Neuronal stem cell (in vitro differentiated cells): ENCODE results near the gene SLC5A3.

Experiments used
- DNase-seq: peaks from one replicate; pipeline ENCODE4 v3.0.0-alpha.2; 2013; ENCODE audit warnings: low spot score
- H2AFZ ChIP-seq: one replicate; pipeline ENCODE4 v1.6.1; 2013; ENCODE audit warnings: mild to moderate bottlenecking, low read length, inconsistent platforms
- H2AK5ac ChIP-seq: 2 replicates; pipeline ENCODE4 v1.6.1; 2013; ENCODE audit warnings: low read depth, mild to moderate bottlenecking, inconsistent platforms, low read length, moderate library complexity, mixed read lengths
- H2BK120ac ChIP-seq: 2 replicates; pipeline ENCODE4 v1.6.1; 2013; ENCODE audit warnings: low read depth, mild to moderate bottlenecking, inconsistent platforms, low read length, moderate library complexity, mixed read lengths
- H2BK12ac ChIP-seq: one replicate; pipeline ENCODE4 v1.6.1; 2013; ENCODE audit warnings: low read length, inconsistent platforms
- H2BK15ac ChIP-seq: 2 replicates; pipeline ENCODE4 v1.6.1; 2013; ENCODE audit warnings: mild to moderate bottlenecking, low read length, inconsistent platforms, mixed read lengths
- H2BK5ac ChIP-seq: one replicate; pipeline ENCODE4 v1.6.1; 2013; ENCODE audit warnings: inconsistent platforms, mild to moderate bottlenecking, low read length, moderate library complexity
- H3K14ac ChIP-seq: one replicate; pipeline ENCODE4 v1.6.1; 2013; ENCODE audit warnings: low read length, inconsistent platforms
- H3K18ac ChIP-seq: 2 replicates; pipeline ENCODE4 v1.6.1; 2013; ENCODE audit warnings: low read length, inconsistent platforms
- H3K23ac ChIP-seq: 2 replicates; pipeline ENCODE4 v1.6.1; 2013; ENCODE audit warnings: low read depth, mild to moderate bottlenecking, mixed read lengths, low read length, inconsistent platforms; ENCODE audit not compliant: poor library complexity
- H3K27ac ChIP-seq: replicated peaks from 3 replicates; pipeline ENCODE4 v1.5.1; 2013; ENCODE audit warnings: low read length, inconsistent platforms
- H3K27me3 ChIP-seq, 3 experiments: 2 replicates each; pipeline ENCODE4 v1.6.1; 2013; ENCODE audit warnings: low read length in 3 of 3, mild to moderate bottlenecking in 2 of 3, inconsistent platforms in 1 of 3, low read depth in 1 of 3, mixed read lengths in 1 of 3, moderate library complexity in 1 of 3; ENCODE audit not compliant: control insufficient read depth in 3 of 3, insufficient read depth in 3 of 3
- H3K36me3 ChIP-seq, 2 donors: replicated peaks in 1 of 2; 2 replicates each; pipeline ENCODE4 v1.6.1; 2013; ENCODE audit warnings: low read length in 2 of 2; ENCODE audit not compliant: control insufficient read depth in 2 of 2, insufficient read depth in 2 of 2
- H3K4ac ChIP-seq: 2 replicates; pipeline ENCODE4 v1.6.1; 2013; ENCODE audit warnings: inconsistent platforms, mild to moderate bottlenecking, low read length, moderate library complexity
- H3K4me1 ChIP-seq, 2 donors: 1 replicate in 1 of 2; 2 replicates in 1 of 2; pipeline ENCODE4 v1.6.1; 2013; ENCODE audit warnings: low read length in 2 of 2, low read depth in 1 of 2; ENCODE audit not compliant: control insufficient read depth in 2 of 2, insufficient read depth in 1 of 2
- H3K4me2 ChIP-seq: one replicate; pipeline ENCODE4 v1.6.1; 2013; ENCODE audit warnings: mild to moderate bottlenecking, low read length, inconsistent platforms; ENCODE audit not compliant: insufficient read depth, poor library complexity, severe bottlenecking
- H3K4me3 ChIP-seq, 2 donors: 2 replicates each; pipeline ENCODE4 v1.5.1; 2013; ENCODE audit warnings: low read length in 2 of 2, mild to moderate bottlenecking in 2 of 2, inconsistent platforms in 1 of 2, moderate library complexity in 1 of 2
- H3K79me1 ChIP-seq: one replicate; pipeline ENCODE4 v1.6.1; 2013; ENCODE audit warnings: low read depth, mild to moderate bottlenecking, inconsistent platforms, low read length, moderate library complexity
- H3K9ac ChIP-seq: one replicate; pipeline ENCODE4 v1.6.1; 2013; ENCODE audit warnings: mild to moderate bottlenecking, low read depth, low read length, inconsistent platforms; ENCODE audit not compliant: poor library complexity
- H3K9me3 ChIP-seq, 2 donors: replicated peaks in 1 of 2; 2 replicates each; pipeline versions ENCODE3 to v1.6.1; 2013; ENCODE audit warnings: low read length in 2 of 2, mild to moderate bottlenecking in 2 of 2, inconsistent platforms in 1 of 2, low read depth in 1 of 2, mixed read lengths in 1 of 2, moderate library complexity in 1 of 2; ENCODE audit not compliant: control insufficient read depth in 2 of 2, insufficient read depth in 1 of 2
- H4K8ac ChIP-seq: one replicate; pipeline ENCODE4 v1.6.1; 2013; ENCODE audit warnings: low read depth, mild to moderate bottlenecking, inconsistent platforms, low read length, moderate library complexity
- H4K91ac ChIP-seq: one replicate; pipeline ENCODE4 v1.6.1; 2013; ENCODE audit warnings: low read length, low read depth, mild to moderate bottlenecking, inconsistent platforms; ENCODE audit not compliant: poor library complexity
- WGBS, 2 donors: extraction: QIAGEN DNeasy Blood & Tissue Kit; methylation state at CpG; one replicate each; pipeline ENCODE4 v1.1.7; 2013; ENCODE audit warnings: missing lambda C conversion rate in 2 of 2, mixed read lengths in 1 of 2; ENCODE audit not compliant: insufficient read length in 2 of 2, insufficient replicate concordance in 1 of 2; ENCODE audit errors: extremely low coverage in 2 of 2; 5-methylcytosine and 5-hydroxymethylcytosine counted together

SLC5A3 gene

GRCh38 chr21:34035619-34036354, 37.6 kb upstream of the SLC5A3 start:
- no peak overlapping the region for H3K18ac ChIP-seq
- peaks cover 3 to 8% of the 10 kb centered on the region in 2 donors for H3K4me1 ChIP-seq
- no peaks in the 10 kb centered on the region for H3K36me3 ChIP-seq
- H2BK5ac ChIP-seq: no peak overlapping the region
- no peak overlapping the region for H3K4me2 ChIP-seq
- no peak overlapping the region for H3K23ac ChIP-seq
- no peak overlapping the region for H3K14ac ChIP-seq
- H2BK120ac ChIP-seq: no peak overlapping the region
- DNase-seq: no peak
- H3K79me1 ChIP-seq: no peaks in the 10 kb centered on the region
- no peak overlapping the region for H2BK15ac ChIP-seq
- no peaks in the 10 kb centered on the region for H3K27me3 ChIP-seq
- no peaks in the 10 kb centered on the region for H3K9me3 ChIP-seq
- no peak overlapping the region for H2AFZ ChIP-seq
- no peak overlapping the region for H3K27ac ChIP-seq
- H4K8ac ChIP-seq: no peak overlapping the region
- no peak overlapping the region for H3K9ac ChIP-seq
- no peak overlapping the region for H3K4ac ChIP-seq
- no peak overlapping the region for H2AK5ac ChIP-seq
- H2BK12ac ChIP-seq: no peak overlapping the region
- H3K4me3 ChIP-seq: no peak overlapping the region
- no CpG with 5 or more reads among the region's 8 CpGs for WGBS, 2 donors
- H4K91ac ChIP-seq: no peak overlapping the region

- H3K27ac ChIP-seq: no peak overlapping the region
- H2AFZ ChIP-seq: no peak overlapping the region
- no peaks in the 10 kb centered on the region for H3K79me1 ChIP-seq
- H3K27me3 ChIP-seq: no peaks in the 10 kb centered on the region
- H2BK5ac ChIP-seq: no peak overlapping the region
- H2BK12ac ChIP-seq: no peak overlapping the region
- H2BK120ac ChIP-seq: no peak overlapping the region
- H4K91ac ChIP-seq: no peak overlapping the region
- H3K4ac ChIP-seq: no peak overlapping the region
- no peak for DNase-seq
- no peak overlapping the region for H3K23ac ChIP-seq
- no peak overlapping the region for H3K9ac ChIP-seq
- H3K9me3 ChIP-seq: no peaks in the 10 kb centered on the region
- no peak overlapping the region for H2BK15ac ChIP-seq
- no peak overlapping the region for H3K4me2 ChIP-seq
- H4K8ac ChIP-seq: no peak overlapping the region
- no CpG with 5 or more reads among the region's 11 CpGs for WGBS, 2 donors
- H3K4me1 ChIP-seq: peaks cover 3 to 8% of the 10 kb centered on the region in 2 donors
- no peak overlapping the region for H3K18ac ChIP-seq
- H3K4me3 ChIP-seq: no peak overlapping the region
- H3K14ac ChIP-seq: no peak overlapping the region
- H3K36me3 ChIP-seq: no peaks in the 10 kb centered on the region
- H2AK5ac ChIP-seq: no peak overlapping the region
Observed at GRCh38 chr21:34037009-34037795, 36.2 kb upstream of the SLC5A3 start.

GRCh38 chr21:34039678-34040382, 33.5 kb upstream of the SLC5A3 start:
- Histone ChIP-seq H3K9me3 (no peaks in the 10 kb centered on the region), H3K4ac (no peak overlapping the region), H4K8ac (no peak overlapping the region), H3K4me1 (peaks cover 0 to 6% of the 10 kb centered on the region in 2 donors), H3K18ac (no peak overlapping the region), H3K36me3 (no peaks in the 10 kb centered on the region), H3K4me3 (no peak overlapping the region), H3K4me2 (no peak overlapping the region), H3K27me3 (peaks cover 0 to 3% (median 0%) of the 10 kb centered on the region in 3 experiments), H3K14ac (no peak overlapping the region), H3K9ac (no peak overlapping the region), H4K91ac (no peak overlapping the region), H2BK15ac (no peak overlapping the region), H2BK120ac (no peak overlapping the region), H2BK12ac (no peak overlapping the region), H2AFZ (no peak overlapping the region), H3K79me1 (no peaks in the 10 kb centered on the region), H2AK5ac (no peak overlapping the region), H3K27ac (no peak overlapping the region), H3K23ac (no peak overlapping the region), H2BK5ac (no peak overlapping the region)
- DNase-seq: no peak
- WGBS, 2 donors: no CpG with 5 or more reads among the region's 10 CpGs

- no peak overlapping the region for H3K23ac ChIP-seq
- no CpG with 5 or more reads among the region's 1 CpG for WGBS, 2 donors
- peaks cover 0 to 3% (median 0%) of the 10 kb centered on the region in 3 experiments for H3K27me3 ChIP-seq
- no peak overlapping the region for H4K91ac ChIP-seq
- no peak overlapping the region for H3K27ac ChIP-seq
- no peaks in the 10 kb centered on the region for H3K79me1 ChIP-seq
- H3K4me1 ChIP-seq: no peaks in the 10 kb centered on the region
- H2BK12ac ChIP-seq: no peak overlapping the region
- H3K4me2 ChIP-seq: no peak overlapping the region
- no peak overlapping the region for H3K9ac ChIP-seq
- no peak overlapping the region for H2BK120ac ChIP-seq
- H3K14ac ChIP-seq: no peak overlapping the region
- no peak overlapping the region for H3K18ac ChIP-seq
- no peak overlapping the region for H2BK5ac ChIP-seq
- H3K9me3 ChIP-seq: no peaks in the 10 kb centered on the region
- H4K8ac ChIP-seq: no peak overlapping the region
- H3K4me3 ChIP-seq: no peak overlapping the region
- no peak overlapping the region for H2AK5ac ChIP-seq
- H3K36me3 ChIP-seq: no peaks in the 10 kb centered on the region
- no peak overlapping the region for H3K4ac ChIP-seq
- no peak overlapping the region for H2AFZ ChIP-seq
- H2BK15ac ChIP-seq: no peak overlapping the region
- no peak for DNase-seq
Observed at GRCh38 chr21:34042735-34043134, 30.6 kb upstream of the SLC5A3 start.
